ENCODE measurements around the gene ITIH5. TPM values are rescaled to one million over a fixed set of nuclear protein-coding genes. Genes with fewer than 3 reads are reported as not detected.

ITIH5 gene
- polyA plus RNA-seq, 1 donor from 2014 or later: 0.28 TPM

DNA sequence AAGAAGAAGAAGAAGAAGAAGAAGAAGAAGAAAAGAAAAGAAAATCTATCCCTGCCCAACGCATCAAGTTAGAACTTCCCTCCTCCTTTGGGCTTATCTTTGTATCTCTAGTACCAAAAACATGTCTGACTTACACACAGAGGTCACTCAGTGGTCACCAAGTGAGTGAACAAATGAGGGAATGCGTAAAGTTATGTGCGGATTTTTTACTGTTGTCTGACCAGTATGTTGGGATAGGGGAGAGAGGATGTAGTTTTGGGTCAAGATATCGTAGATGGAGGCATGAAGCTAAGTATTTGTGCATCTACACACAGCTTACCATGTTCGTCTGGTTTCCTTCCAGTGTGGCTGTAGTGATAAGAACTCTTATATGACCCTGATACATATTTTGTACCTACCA is 99.9 kb downstream of the ITIH5 start:
- H3K4me3 ChIP-seq (ENCODE audit: low read length): no peak overlapping the region
- H3K9me2 ChIP-seq (ENCODE audit: insufficient read depth, low read length): no peaks in the 10 kb centered on the region

DNA sequence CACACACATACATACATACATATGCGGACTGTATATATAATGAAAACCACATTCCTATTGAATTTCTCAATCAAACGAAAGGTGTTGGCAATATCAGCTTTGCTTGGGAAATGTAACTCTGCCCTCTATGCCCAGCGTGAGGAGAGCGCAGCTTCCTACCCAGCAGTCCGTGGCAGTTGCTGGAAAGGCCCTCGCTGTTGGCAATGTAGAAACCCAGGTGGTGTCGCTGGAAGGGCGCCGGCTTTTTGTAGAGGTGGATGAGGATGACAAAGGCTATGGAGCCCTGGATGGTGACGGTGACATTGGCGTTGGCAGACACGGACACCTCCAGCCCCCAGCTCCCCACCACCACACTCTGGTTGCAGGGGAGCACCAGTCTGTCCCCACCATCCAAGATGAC is 100.9 kb downstream of the ITIH5 start:
- no peak overlapping the region for H2AFZ ChIP-seq (ENCODE audit: low read depth, low read length)
- H3K4me3 ChIP-seq (ENCODE audit: low read length): no peak overlapping the region
- no peaks in the 10 kb centered on the region for H3K9me2 ChIP-seq (ENCODE audit: insufficient read depth, low read length)
- no peaks in the 10 kb centered on the region for H3K27me3 ChIP-seq (ENCODE audit: insufficient read depth, low read depth, low read length)
- H3K36me3 ChIP-seq (ENCODE audit: insufficient read depth, low read length): no peaks in the 10 kb centered on the region
- H4K20me1 ChIP-seq (ENCODE audit: insufficient read depth): no peaks in the 10 kb centered on the region
- no peaks in the 10 kb centered on the region for H3K79me2 ChIP-seq (replicated peaks; ENCODE audit: insufficient read depth, low read length)
- H3K27ac ChIP-seq (ENCODE audit: low read length): no peak overlapping the region
- no peaks in the 10 kb centered on the region for H3F3A ChIP-seq (ENCODE audit: insufficient read depth, low read length, poor library complexity, severe bottlenecking)
- TF ChIP-seq EP300 (conservative IDR thresholded peaks at IDR 0.05; ENCODE audit: poor library complexity, severe bottlenecking) (no peak), TAF1 (IDR thresholded peaks at IDR 0.05; ENCODE audit: low read depth) (no peak), RAD21 (conservative IDR thresholded peaks at IDR 0.05) (no peak), EZH2 (IDR thresholded peaks at IDR 0.05; ENCODE audit: borderline replicate concordance, insufficient read depth, low read length, poor library complexity, severe bottlenecking) (no peak), MXI1 (conservative IDR thresholded peaks at IDR 0.05; ENCODE audit: poor library complexity, severe bottlenecking) (no peak), POLR2AphosphoS5 (IDR thresholded peaks at IDR 0.05) (no peak), SMC3 (conservative IDR thresholded peaks at IDR 0.05; ENCODE audit: poor library complexity) (no peak)
- TF ChIP-seq, protein P1, sequence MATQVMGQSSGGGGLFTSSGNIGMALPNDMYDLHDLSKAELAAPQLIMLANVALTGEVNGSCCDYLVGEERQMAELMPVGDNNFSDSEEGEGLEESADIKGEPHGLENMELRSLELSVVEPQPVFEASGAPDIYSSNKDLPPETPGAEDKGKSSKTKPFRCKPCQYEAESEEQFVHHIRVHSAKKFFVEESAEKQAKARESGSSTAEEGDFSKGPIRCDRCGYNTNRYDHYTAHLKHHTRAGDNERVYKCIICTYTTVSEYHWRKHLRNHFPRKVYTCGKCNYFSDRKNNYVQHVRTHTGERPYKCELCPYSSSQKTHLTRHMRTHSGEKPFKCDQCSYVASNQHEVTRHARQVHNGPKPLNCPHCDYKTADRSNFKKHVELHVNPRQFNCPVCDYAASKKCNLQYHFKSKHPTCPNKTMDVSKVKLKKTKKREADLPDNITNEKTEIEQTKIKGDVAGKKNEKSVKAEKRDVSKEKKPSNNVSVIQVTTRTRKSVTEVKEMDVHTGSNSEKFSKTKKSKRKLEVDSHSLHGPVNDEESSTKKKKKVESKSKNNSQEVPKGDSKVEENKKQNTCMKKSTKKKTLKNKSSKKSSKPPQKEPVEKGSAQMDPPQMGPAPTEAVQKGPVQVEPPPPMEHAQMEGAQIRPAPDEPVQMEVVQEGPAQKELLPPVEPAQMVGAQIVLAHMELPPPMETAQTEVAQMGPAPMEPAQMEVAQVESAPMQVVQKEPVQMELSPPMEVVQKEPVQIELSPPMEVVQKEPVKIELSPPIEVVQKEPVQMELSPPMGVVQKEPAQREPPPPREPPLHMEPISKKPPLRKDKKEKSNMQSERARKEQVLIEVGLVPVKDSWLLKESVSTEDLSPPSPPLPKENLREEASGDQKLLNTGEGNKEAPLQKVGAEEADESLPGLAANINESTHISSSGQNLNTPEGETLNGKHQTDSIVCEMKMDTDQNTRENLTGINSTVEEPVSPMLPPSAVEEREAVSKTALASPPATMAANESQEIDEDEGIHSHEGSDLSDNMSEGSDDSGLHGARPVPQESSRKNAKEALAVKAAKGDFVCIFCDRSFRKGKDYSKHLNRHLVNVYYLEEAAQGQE (IDR thresholded peaks at IDR 0.05; ENCODE audit: borderline replicate concordance): no peak
- TF ChIP-seq, protein P2, sequence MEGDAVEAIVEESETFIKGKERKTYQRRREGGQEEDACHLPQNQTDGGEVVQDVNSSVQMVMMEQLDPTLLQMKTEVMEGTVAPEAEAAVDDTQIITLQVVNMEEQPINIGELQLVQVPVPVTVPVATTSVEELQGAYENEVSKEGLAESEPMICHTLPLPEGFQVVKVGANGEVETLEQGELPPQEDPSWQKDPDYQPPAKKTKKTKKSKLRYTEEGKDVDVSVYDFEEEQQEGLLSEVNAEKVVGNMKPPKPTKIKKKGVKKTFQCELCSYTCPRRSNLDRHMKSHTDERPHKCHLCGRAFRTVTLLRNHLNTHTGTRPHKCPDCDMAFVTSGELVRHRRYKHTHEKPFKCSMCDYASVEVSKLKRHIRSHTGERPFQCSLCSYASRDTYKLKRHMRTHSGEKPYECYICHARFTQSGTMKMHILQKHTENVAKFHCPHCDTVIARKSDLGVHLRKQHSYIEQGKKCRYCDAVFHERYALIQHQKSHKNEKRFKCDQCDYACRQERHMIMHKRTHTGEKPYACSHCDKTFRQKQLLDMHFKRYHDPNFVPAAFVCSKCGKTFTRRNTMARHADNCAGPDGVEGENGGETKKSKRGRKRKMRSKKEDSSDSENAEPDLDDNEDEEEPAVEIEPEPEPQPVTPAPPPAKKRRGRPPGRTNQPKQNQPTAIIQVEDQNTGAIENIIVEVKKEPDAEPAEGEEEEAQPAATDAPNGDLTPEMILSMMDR (IDR thresholded peaks at IDR 0.05; ENCODE audit: poor library complexity, severe bottlenecking): no peak
- H3K9me3 ChIP-seq (ENCODE audit: low read length): no peaks in the 10 kb centered on the region
- no peak overlapping the region for H3K4me2 ChIP-seq (ENCODE audit: low read length)
- no peak overlapping the region for H3K9ac ChIP-seq (ENCODE audit: low read length)

More for the DNA sequence above, 99.9 kb downstream of the ITIH5 start:
- Histone ChIP-seq H3F3A (ENCODE audit: insufficient read depth, low read length, poor library complexity, severe bottlenecking) (no peaks in the 10 kb centered on the region), H2AFZ (ENCODE audit: low read depth, low read length) (no peak overlapping the region), H3K36me3 (ENCODE audit: insufficient read depth, low read length) (no peaks in the 10 kb centered on the region), H3K9ac (ENCODE audit: low read length) (no peak overlapping the region), H3K4me2 (ENCODE audit: low read length) (no peak overlapping the region), H3K27me3 (ENCODE audit: insufficient read depth, low read depth, low read length) (no peaks in the 10 kb centered on the region), H4K20me1 (ENCODE audit: insufficient read depth) (no peaks in the 10 kb centered on the region), H3K79me2 (replicated peaks; ENCODE audit: insufficient read depth, low read length) (no peaks in the 10 kb centered on the region), H3K27ac (ENCODE audit: low read length) (no peak overlapping the region), H3K9me3 (ENCODE audit: low read length) (no peaks in the 10 kb centered on the region)
- TF ChIP-seq EP300 (conservative IDR thresholded peaks at IDR 0.05; ENCODE audit: poor library complexity, severe bottlenecking) (no peak), TAF1 (IDR thresholded peaks at IDR 0.05; ENCODE audit: low read depth) (no peak), RAD21 (conservative IDR thresholded peaks at IDR 0.05) (no peak), SMC3 (conservative IDR thresholded peaks at IDR 0.05; ENCODE audit: poor library complexity) (no peak), EZH2 (IDR thresholded peaks at IDR 0.05; ENCODE audit: borderline replicate concordance, insufficient read depth, low read length, poor library complexity, severe bottlenecking) (no peak)
- TF ChIP-seq, protein P2 (IDR thresholded peaks at IDR 0.05; ENCODE audit: poor library complexity, severe bottlenecking): no peak
- TF ChIP-seq, protein P1 (IDR thresholded peaks at IDR 0.05; ENCODE audit: borderline replicate concordance): no peak
